DND-41 (cell line): ENCODE measurements around the gene TSPAN11.

Source experiments
- CTCF ChIP-seq: IDR thresholded peaks from 2 replicates; pipeline ENCODE4 v1.5.1; 2012; ENCODE audit warnings: borderline replicate concordance, low read length, moderate library complexity, mild to moderate bottlenecking; ENCODE audit not compliant: poor library complexity, severe bottlenecking; ENCODE audit errors: extremely low read depth
- EZH2 ChIP-seq: IDR thresholded peaks from 3 replicates; pipeline ENCODE4 v1.6.1; 2012; ENCODE audit warnings: borderline replicate concordance, low read depth, mild to moderate bottlenecking, moderate library complexity, low read length, inconsistent platforms; ENCODE audit not compliant: severe bottlenecking

GRCh38 chr12:30908076-30908721, 18.3 kb upstream of the TSPAN11 start:
- TF ChIP-seq CTCF: no peak
- no peak for TF ChIP-seq EZH2
